Head of caudate nucleus (tissue), 42 donors: ENCODE results near the gene L1CAM.

Experiments
- DNase-seq, 42 donors: peaks; one replicate each; pipeline versions ENCODE4 v3.0.0 to v3.0.0-alpha.2; 2020 to 2021; ENCODE audit warnings: mixed read lengths in 7 of 42
- intact Hi-C: fragments of 100-400 bp; cut with DNase I; formaldehyde crosslinking; loops from one replicate; pipeline ENCODE4 v1.15.0; 2022

The L1CAM gene

GRCh38 chrX:153869473-153870287, 16.3 kb downstream of the L1CAM start:
- DNase-seq = no peak
- intact Hi-C loops = no loop called here

GRCh38 chrX:153868576-153869472, 17.1 kb downstream of the L1CAM start:
- intact Hi-C loops = no loop called here
- no peak for DNase-seq

GRCh38 chrX:153867671-153868070, 18.3 kb downstream of the L1CAM start:
- intact Hi-C loops = no loop called here
- DNase-seq = no peak

- DNase-seq = no peak
- intact Hi-C loops = no loop called here
Measured at GRCh38 chrX:153867139-153867538, 18.8 kb downstream of the L1CAM start.

GRCh38 chrX:153866302-153867019, 19.5 kb downstream of the L1CAM start:
- intact Hi-C loops = no loop called here
- peak in 1 of 42 donors; percentile 4 for DNase-seq

- intact Hi-C loops = no loop called here
- DNase-seq = peak in 1 of 42 donors; percentile 13
Measured at GRCh38 chrX:153865685-153866084, 20.3 kb downstream of the L1CAM start.

- no peak for DNase-seq
- intact Hi-C loops = no loop called here
Measured at GRCh38 chrX:153865321-153865580, 20.7 kb downstream of the L1CAM start.

GRCh38 chrX:153864561-153865320, 21.2 kb downstream of the L1CAM start:
- intact Hi-C loops = no loop called here
- DNase-seq = peak in 7 of 42 donors; percentile 29 to 54 (median 48)

- DNase-seq = peak in 1 of 42 donors; percentile 8
- intact Hi-C loops = no loop called here
Measured at GRCh38 chrX:153864101-153864500, 21.9 kb downstream of the L1CAM start.

GRCh38 chrX:153863251-153863991, 22.6 kb downstream of the L1CAM start:
- DNase-seq = peak in 1 of 42 donors; percentile 5
- intact Hi-C loops = no loop called here

GRCh38 chrX:153862369-153863250, 23.4 kb downstream of the L1CAM start:
- intact Hi-C loops = no loop called here
- DNase-seq = peak in 1 of 42 donors; percentile 8

GRCh38 chrX:153861733-153862310, 24.2 kb downstream of the L1CAM start:
- intact Hi-C loops = no loop called here

GRCh38 chrX:153861151-153861550, 24.8 kb downstream of the L1CAM start:
- intact Hi-C loops = no loop called here
- DNase-seq = peak in 1 of 42 donors; percentile 5

More at GRCh38 chrX:153861733-153862310, 24.2 kb downstream of the L1CAM start:
- peak in 1 of 42 donors; percentile 8 for DNase-seq

GRCh38 chrX:153857348-153857903, 28.5 kb downstream of the L1CAM start:
- intact Hi-C loops = no loop called here
- DNase-seq = peak in 1 of 42 donors; percentile 23

GRCh38 chrX:153854702-153855101, 31.3 kb downstream of the L1CAM start:
- intact Hi-C loops = no loop called here
- peak in 1 of 42 donors; percentile 19 for DNase-seq

- intact Hi-C loops = no loop called here
- peak in 1 of 42 donors; percentile 7 for DNase-seq
Measured at GRCh38 chrX:153853902-153854267, 32.1 kb downstream of the L1CAM start.
